Measurements from ENCODE around the gene RAP1A.

DNA sequence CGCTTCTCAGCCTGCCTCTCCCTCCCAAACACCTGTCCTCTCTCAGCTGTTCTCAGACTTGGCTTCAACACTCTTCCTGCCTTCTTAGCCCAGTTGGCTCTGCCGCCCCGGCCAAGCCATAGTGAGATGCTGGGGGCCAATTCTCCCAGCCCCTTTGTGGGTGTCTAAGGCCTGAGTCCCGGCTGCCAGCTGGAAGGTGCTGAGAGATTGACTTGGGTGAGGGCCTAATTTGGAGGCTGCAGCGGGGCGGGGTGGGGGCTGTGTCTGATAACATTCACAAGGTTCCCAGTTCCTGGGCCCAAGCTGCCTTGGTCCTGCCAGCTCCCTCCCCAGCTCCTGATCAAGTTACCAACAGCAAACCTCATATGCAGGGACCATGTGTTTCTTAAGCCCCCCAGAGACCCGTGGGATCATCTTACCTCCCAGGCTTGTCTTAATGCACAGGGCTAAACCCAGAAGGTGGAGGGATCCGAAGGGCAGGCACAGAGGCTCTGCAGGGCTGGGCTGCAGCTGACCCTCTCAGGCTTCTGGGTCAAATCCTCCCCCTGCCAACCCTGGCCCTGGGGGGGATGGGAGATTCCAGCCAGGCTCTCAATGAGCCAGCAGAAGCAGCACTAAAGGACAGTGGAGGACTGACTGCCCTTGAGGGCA lies 109.8 kb downstream of the RAP1A start:
- TF ChIP-seq POLR2A (IDR thresholded peaks at IDR 0.05; ENCODE audit: low read depth, low read length): no peak
- TF ChIP-seq, protein P1, sequence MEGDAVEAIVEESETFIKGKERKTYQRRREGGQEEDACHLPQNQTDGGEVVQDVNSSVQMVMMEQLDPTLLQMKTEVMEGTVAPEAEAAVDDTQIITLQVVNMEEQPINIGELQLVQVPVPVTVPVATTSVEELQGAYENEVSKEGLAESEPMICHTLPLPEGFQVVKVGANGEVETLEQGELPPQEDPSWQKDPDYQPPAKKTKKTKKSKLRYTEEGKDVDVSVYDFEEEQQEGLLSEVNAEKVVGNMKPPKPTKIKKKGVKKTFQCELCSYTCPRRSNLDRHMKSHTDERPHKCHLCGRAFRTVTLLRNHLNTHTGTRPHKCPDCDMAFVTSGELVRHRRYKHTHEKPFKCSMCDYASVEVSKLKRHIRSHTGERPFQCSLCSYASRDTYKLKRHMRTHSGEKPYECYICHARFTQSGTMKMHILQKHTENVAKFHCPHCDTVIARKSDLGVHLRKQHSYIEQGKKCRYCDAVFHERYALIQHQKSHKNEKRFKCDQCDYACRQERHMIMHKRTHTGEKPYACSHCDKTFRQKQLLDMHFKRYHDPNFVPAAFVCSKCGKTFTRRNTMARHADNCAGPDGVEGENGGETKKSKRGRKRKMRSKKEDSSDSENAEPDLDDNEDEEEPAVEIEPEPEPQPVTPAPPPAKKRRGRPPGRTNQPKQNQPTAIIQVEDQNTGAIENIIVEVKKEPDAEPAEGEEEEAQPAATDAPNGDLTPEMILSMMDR (IDR thresholded peaks at IDR 0.05; ENCODE audit: extremely low read depth in 1 of 2, insufficient read depth in 1 of 2, low read depth in 1 of 2, low read length in 2 of 2): no peak
- no peak for TF ChIP-seq MYC (IDR thresholded peaks at IDR 0.05; ENCODE audit: low read depth, low read length)
- TF ChIP-seq, protein P2, sequence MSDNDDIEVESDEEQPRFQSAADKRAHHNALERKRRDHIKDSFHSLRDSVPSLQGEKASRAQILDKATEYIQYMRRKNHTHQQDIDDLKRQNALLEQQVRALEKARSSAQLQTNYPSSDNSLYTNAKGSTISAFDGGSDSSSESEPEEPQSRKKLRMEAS (IDR thresholded peaks at IDR 0.05; ENCODE audit: insufficient read depth, insufficient read length): no peak
- TF ChIP-seq POLR2AphosphoS5 (IDR thresholded peaks at IDR 0.05; ENCODE audit: insufficient read depth, low read depth, low read length): no peak
- TF ChIP-seq JUN (IDR thresholded peaks at IDR 0.05; ENCODE audit: borderline replicate concordance, insufficient read depth, insufficient read length, low read depth): no peak
- TF ChIP-seq EZH2 (IDR thresholded peaks at IDR 0.05; ENCODE audit: borderline replicate concordance, low read depth, low read length, severe bottlenecking): no peak
- no peak for TF ChIP-seq GATA2 (IDR thresholded peaks at IDR 0.05; ENCODE audit: insufficient read depth, insufficient read length, low read depth, low read length)
